Left lung (tissue), 10 donors: ENCODE data around the gene CCHCR1. TPM values are rescaled to one million over a fixed set of nuclear protein-coding genes. Genes with fewer than 3 reads are reported as not detected.
"Not testable (repeated sequence)": the region's sequence is repeated elsewhere in the genome, so short reads cannot be mapped to it uniquely, and the experiment has no call there.

ENCODE experiments used
- ATAC-seq: fragments of 200-7000 bp; cut with Tn5 transposase; one replicate; pipeline ENCODE4 v1.9.1; 2020; ENCODE audit warnings: moderate library complexity
- DNase-seq, 4 donors: peaks; one replicate each; pipeline ENCODE4 v3.0.0-alpha.2; 2013 to 2020
- H3K27ac ChIP-seq, 2 donors: fragments of 200-600 bp; sonication (generic) in 1 of 2; one replicate each; pipeline versions ENCODE4 v1.5.0 to v1.8.0; 2020 to 2021
- H3K27me3 ChIP-seq, 2 donors: fragments of 200-600 bp; sonication (generic) in 1 of 2; one replicate each; pipeline versions ENCODE4 v1.5.0 to v1.8.0; 2020 to 2021
- H3K36me3 ChIP-seq, 2 donors: fragments of 200-600 bp; sonication (generic) in 1 of 2; one replicate each; pipeline versions ENCODE4 v1.5.0 to v1.8.0; 2020 to 2021
- H3K4me1 ChIP-seq, 2 donors: fragments of 200-600 bp; one replicate each; pipeline ENCODE4 v1.8.0; 2021
- H3K4me3 ChIP-seq, 2 donors: fragments of 200-600 bp; sonication (generic) in 1 of 2; one replicate each; pipeline versions ENCODE4 v1.5.0 to v1.8.0; 2020 to 2021; ENCODE audit warnings: mild to moderate bottlenecking in 1 of 2
- H3K9me3 ChIP-seq, 2 donors: fragments of 200-600 bp; sonication (generic) in 1 of 2; one replicate each; pipeline versions ENCODE4 v1.5.0 to v1.8.0; 2020 to 2021
- CTCF ChIP-seq, 2 donors: fragments of 200-600 bp; sonication (generic) in 1 of 2; IDR thresholded peaks; one replicate each; pipeline versions ENCODE4 v1.5.0 to v1.8.0; 2021; ENCODE audit warnings: antibody characterized with exemption in 2 of 2
- intact Hi-C, 2 donors: fragments of 100-400 bp; cut with DNase I; formaldehyde crosslinking; loops; one replicate each; pipeline versions ENCODE4 v1.11.2 to v1.14.2; 2022
- polyA plus RNA-seq, 6 donors: library from polyadenylated mRNA; unstranded; fragments of 120-200 nt; gene quantifications; one replicate each; pipeline ENCODE4 v1.2.1, GENCODE V29; 2013; ENCODE audit not compliant: insufficient read length in 6 of 6
- total RNA-seq, 2 donors: library from RNA; stranded (reverse); fragmentation: NEBNext Ultra II Directional; extraction: Animal tissue kit (Norgen Biotek cat#: 25700); gene quantifications; one replicate each; pipeline ENCODE4 v1.2.1, GENCODE V29; 2021
- donor health status: DM: no; HTN: yes; CAD: no.
- donor health status: DM: no; HTN: no; CAD: no.

Gene CCHCR1
- total and polyA plus RNA-seq, 8 donors: 18.9 to 38.8 (median 35.1) TPM

DNA sequence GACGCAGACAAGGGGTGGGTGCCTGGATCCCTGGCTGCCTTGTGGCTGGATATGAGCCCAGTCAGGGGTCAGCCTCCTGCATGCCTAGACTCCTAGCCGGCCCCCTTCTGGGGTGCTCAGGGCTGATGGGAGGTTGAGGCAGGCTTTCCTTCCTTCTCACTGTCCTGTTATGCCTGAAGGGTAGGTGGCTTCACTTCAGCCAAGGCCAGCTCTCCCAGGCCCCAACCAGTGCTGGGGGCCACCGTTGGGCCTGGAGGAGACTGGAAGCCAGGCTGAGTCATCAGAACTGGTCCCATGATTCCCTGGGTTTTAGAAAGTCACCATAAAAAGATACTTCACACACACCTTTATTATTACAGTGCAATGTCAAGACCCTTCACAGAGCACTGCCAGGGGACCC lies 15.8 kb upstream of the CCHCR1 start:
- intact Hi-C loops: no loop called here
- no peak overlapping the region for H3K4me3 ChIP-seq
- H3K27ac ChIP-seq: no peak overlapping the region
- H3K4me1 ChIP-seq: no peaks in the 10 kb centered on the region
- no peak for DNase-seq
- no peaks in the 10 kb centered on the region for H3K27me3 ChIP-seq
- no peak for ATAC-seq
- peaks cover 0 to 6% of the 10 kb centered on the region in 2 donors for H3K36me3 ChIP-seq
- TF ChIP-seq CTCF (IDR thresholded peaks at IDR 0.05): no peak
- H3K9me3 ChIP-seq: no peaks in the 10 kb centered on the region

DNA sequence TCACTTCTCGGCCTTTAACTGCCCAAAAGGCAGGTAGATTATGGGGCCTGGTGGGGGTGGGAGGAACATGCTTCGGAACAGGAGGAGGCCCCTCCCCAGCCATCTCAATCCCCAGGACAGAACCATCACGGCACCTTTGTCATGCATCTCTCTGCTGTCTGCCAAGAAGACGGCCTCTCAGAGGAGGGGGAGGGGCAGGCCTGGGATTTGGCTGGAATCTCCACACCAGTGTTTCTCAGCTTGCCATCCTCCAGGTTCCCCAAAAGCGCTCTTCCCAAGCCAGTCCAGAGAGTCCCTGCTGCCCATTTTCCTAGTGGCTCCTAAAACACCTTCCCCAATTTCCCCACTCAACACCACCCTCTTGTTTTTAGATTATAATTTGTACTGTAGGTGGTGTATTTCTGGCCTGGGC lies 15.4 kb upstream of the CCHCR1 start:
- Histone ChIP-seq H3K4me1 (no peaks in the 10 kb centered on the region), H3K4me3 (no peak overlapping the region), H3K36me3 (peaks cover 0 to 6% of the 10 kb centered on the region in 2 donors), H3K9me3 (no peaks in the 10 kb centered on the region), H3K27me3 (no peaks in the 10 kb centered on the region), H3K27ac (no peak overlapping the region)
- DNase-seq (no peak), ATAC-seq (no peak)
- intact Hi-C loops: no loop called here
- no peak for TF ChIP-seq CTCF (IDR thresholded peaks at IDR 0.05)

- H3K4me3 ChIP-seq: no peak overlapping the region
- no peak for ATAC-seq
- DNase-seq: no peak
- H3K27me3 ChIP-seq: no peaks in the 10 kb centered on the region
- H3K9me3 ChIP-seq: no peaks in the 10 kb centered on the region
- TF ChIP-seq CTCF (IDR thresholded peaks at IDR 0.05): no peak
- peaks cover 0 to 2% of the 10 kb centered on the region in 2 donors for H3K36me3 ChIP-seq
- H3K4me1 ChIP-seq: no peaks in the 10 kb centered on the region
- intact Hi-C loops: no loop called here
- H3K27ac ChIP-seq: no peak overlapping the region
These were observed 14.6 kb upstream of the CCHCR1 start for GRCh38 chr6:31171931-31172905.

DNA sequence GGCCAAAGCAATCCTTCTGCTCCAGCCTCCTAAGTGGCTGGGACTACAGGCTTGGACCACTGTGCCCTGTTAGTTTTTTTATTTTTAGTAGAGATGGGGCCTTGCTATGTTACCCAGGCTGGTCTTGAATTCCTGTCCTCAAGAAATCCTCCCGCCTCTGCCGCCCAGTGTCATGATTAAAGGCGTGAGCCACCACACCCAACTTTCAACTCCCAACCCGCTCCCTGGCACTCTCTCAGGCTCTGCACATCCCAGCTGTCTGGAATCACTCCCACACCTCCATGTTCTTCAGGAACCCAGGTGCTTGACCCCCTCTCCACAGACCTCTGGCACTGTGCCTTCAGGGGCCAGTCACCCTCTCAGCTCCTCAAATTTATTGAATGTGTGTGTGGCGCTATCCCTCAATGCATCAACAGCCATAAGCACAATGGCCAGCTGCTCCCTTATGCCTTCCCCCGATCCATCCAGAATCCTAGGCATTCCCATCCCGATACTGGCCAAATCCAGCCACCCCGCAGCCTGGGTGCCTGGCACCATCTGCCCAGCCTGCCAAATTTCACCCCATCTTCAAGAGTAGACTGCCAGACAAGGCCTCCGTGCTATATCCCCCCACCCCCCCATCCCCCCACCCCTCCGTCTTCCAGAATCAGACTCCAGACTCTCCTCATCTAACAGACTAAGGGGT lies 13.5 kb upstream of the CCHCR1 start:
- Histone ChIP-seq H3K4me1 (no peaks in the 10 kb centered on the region), H3K4me3 (no peak overlapping the region), H3K36me3 (no peaks in the 10 kb centered on the region), H3K9me3 (no peaks in the 10 kb centered on the region), H3K27ac (no peak overlapping the region), H3K27me3 (no peaks in the 10 kb centered on the region)
- intact Hi-C loops: no loop called here
- no peak for TF ChIP-seq CTCF (IDR thresholded peaks at IDR 0.05)
- DNase-seq: no peak
- ATAC-seq: no peak

GRCh38 chr6:31170600-31170881 lies 12.9 kb upstream of the CCHCR1 start, which contains the start of gene POU5F1:
Gene POU5F1 (minus strand): TSS chr6:31170682. CDS start chr6:31170620, 62 bp downstream.
- no peaks in the 10 kb centered on the region for H3K36me3 ChIP-seq
- ATAC-seq: no peak
- H3K4me1 ChIP-seq: no peaks in the 10 kb centered on the region
- TF ChIP-seq CTCF (IDR thresholded peaks at IDR 0.05): no peak
- H3K9me3 ChIP-seq: no peaks in the 10 kb centered on the region
- no peaks in the 10 kb centered on the region for H3K27me3 ChIP-seq
- no peak within 1 kb of the TSS for H3K27ac ChIP-seq
- DNase-seq: no peak
- intact Hi-C loops: no loop called here
- H3K4me3 ChIP-seq: no peak within 1 kb of the TSS

- DNase-seq: not testable (repeated sequence)
These were observed 12.4 kb upstream of the CCHCR1 start for GRCh38 chr6:31169858-31170599.

More at GRCh38 chr6:31169858-31170599, 12.4 kb upstream of the CCHCR1 start:
- intact Hi-C loops, H3K4me3 ChIP-seq, H3K27me3 ChIP-seq, H3K4me1 ChIP-seq, ATAC-seq, H3K9me3 ChIP-seq, H3K27ac ChIP-seq, H3K36me3 ChIP-seq: not testable (repeated sequence)
